ENCODE results near the gene RPLP2.

Gene RPLP2

GRCh38 chr11:809287-810039, at the start of gene RPLP2:
Gene RPLP2 (plus strand): TSS chr11:809967. CDS start chr11:810235, 268 bp downstream.
- H3K27me3 Mint-ChIP-seq = no peaks in the 10 kb centered on the region
- no peaks in the 10 kb centered on the region for H3K9me3 Mint-ChIP-seq (ENCODE audit: low read depth)
- H3K4me3 Mint-ChIP-seq = peak within 1 kb of the TSS; percentile 93
- H3K36me3 Mint-ChIP-seq = peaks cover 5% of the 10 kb centered on the region
- peak within 1 kb of the TSS; percentile 98 for H3K27ac Mint-ChIP-seq
- H3K4me1 Mint-ChIP-seq (ENCODE audit: low read depth) = peaks cover 32% of the 10 kb centered on the region

- Mint-ChIP-seq H3K36me3 (no peaks in the 10 kb centered on the region), H3K4me1 (ENCODE audit: low read depth) (peaks cover 3% of the 10 kb centered on the region)
Observed at GRCh38 chr11:760236-760635, 49.5 kb upstream of the RPLP2 start.

DNA sequence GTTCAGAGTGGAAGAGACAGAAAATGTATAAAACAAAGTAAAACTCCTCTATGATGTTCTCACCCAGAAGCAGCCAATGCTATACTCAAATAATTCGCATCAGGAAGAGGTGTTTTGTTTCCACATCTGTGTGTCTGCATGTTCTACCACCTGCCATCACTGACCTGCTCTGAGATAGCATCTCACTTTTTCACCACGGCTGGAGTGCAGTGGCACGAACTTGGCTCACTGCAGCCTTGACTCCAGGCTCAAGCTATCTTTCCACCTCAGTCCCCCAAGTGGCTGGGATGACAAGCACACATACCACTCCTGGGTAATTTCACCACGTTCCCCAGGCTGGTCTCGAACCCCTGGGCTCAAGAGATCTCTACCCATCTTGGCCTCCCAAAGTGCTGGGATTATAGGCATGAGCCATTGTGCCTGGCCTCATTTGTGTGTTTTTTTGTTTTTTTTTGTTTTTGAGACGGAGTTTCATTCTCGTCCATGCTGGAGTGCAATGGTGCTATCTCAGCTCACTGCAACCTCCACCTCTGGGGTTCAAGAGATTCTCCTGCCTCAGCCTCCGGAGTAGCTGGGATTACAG, 48.1 kb upstream of the RPLP2 start:
- peaks cover 4% of the 10 kb centered on the region for H3K4me1 Mint-ChIP-seq (ENCODE audit: low read depth)
- no peak overlapping the region for H3K4me3 Mint-ChIP-seq
- H3K36me3 Mint-ChIP-seq = no peaks in the 10 kb centered on the region
- H3K27ac Mint-ChIP-seq = no peak overlapping the region
- no peaks in the 10 kb centered on the region for H3K27me3 Mint-ChIP-seq
- no peaks in the 10 kb centered on the region for H3K9me3 Mint-ChIP-seq (ENCODE audit: low read depth)

More at GRCh38 chr11:760236-760635, 49.5 kb upstream of the RPLP2 start:
- H3K27ac Mint-ChIP-seq = no peak overlapping the region
- H3K9me3 Mint-ChIP-seq (ENCODE audit: low read depth) = no peaks in the 10 kb centered on the region
- no peaks in the 10 kb centered on the region for H3K27me3 Mint-ChIP-seq
- H3K4me3 Mint-ChIP-seq = no peak overlapping the region

DNA sequence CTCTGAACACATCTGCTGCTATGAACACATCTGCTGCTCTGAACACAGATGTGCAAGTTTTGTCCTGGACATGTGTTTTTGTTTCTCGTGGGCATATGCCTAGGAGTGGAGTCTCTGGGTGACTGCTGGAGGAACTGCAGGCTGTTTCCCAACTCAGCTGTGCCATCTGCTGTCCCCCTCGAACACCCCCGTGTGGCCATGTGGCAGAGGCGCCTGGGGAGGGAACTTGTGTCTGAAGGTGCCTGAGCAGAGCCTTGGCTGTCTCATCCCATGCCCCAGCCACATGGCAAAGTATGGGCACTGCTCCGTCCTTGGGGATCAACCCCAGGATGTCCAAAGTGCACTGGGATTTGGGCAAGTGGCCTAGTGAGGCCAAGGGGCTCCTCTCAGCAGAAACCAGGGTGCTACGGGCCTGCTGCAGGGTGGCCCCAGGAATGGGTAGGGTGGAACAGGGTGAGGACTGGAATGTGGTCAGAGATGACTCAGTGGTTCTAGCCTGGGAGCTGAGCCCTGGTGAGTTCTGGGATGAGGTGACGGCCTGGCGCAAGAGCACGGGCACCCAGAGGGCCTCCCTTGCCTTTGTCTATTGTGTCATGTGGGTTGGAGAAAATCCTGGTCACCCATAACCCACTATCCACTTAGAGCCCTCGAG, 47.2 kb upstream of the RPLP2 start:
- H3K36me3 Mint-ChIP-seq = no peaks in the 10 kb centered on the region
- no peak overlapping the region for H3K27ac Mint-ChIP-seq
- H3K4me1 Mint-ChIP-seq (ENCODE audit: low read depth) = peaks cover 5% of the 10 kb centered on the region
- H3K4me3 Mint-ChIP-seq = no peak overlapping the region
- H3K27me3 Mint-ChIP-seq = no peaks in the 10 kb centered on the region
- H3K9me3 Mint-ChIP-seq (ENCODE audit: low read depth) = no peaks in the 10 kb centered on the region

DNA sequence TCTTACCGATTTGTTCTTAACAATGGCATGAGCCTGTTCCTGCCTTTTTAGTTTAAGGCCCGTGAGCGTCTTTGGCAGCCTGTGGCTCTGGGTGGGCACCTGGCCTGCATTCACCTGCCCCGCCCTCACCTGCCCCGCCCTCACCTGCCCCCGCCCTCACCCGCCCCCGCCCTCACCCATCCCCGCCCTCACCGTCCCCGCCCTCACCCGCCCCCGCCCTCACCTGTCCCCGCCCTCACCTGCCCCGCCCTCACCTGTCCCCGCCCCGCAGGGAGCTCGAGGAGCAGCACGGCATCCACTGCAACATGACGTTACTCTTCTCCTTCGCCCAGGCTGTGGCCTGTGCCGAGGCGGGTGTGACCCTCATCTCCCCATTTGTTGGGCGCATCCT, 46.7 kb upstream of the RPLP2 start:
- Mint-ChIP-seq H3K9me3 (ENCODE audit: low read depth) (no peaks in the 10 kb centered on the region), H3K4me1 (ENCODE audit: low read depth) (peaks cover 5% of the 10 kb centered on the region), H3K27me3 (no peaks in the 10 kb centered on the region), H3K36me3 (no peaks in the 10 kb centered on the region), H3K27ac (no peak overlapping the region), H3K4me3 (no peak overlapping the region)

- Mint-ChIP-seq H3K27ac (no peak overlapping the region), H3K27me3 (no peaks in the 10 kb centered on the region), H3K4me1 (ENCODE audit: low read depth) (peaks cover 5% of the 10 kb centered on the region), H3K9me3 (ENCODE audit: low read depth) (no peaks in the 10 kb centered on the region), H3K4me3 (no peak overlapping the region), H3K36me3 (no peaks in the 10 kb centered on the region)
Observed at GRCh38 chr11:763549-764321, 46.0 kb upstream of the RPLP2 start.

- Mint-ChIP-seq H3K9me3 (ENCODE audit: low read depth) (no peaks in the 10 kb centered on the region), H3K27me3 (no peaks in the 10 kb centered on the region), H3K36me3 (no peaks in the 10 kb centered on the region), H3K4me3 (no peak overlapping the region), H3K27ac (no peak overlapping the region), H3K4me1 (ENCODE audit: low read depth) (peaks cover 5% of the 10 kb centered on the region)
Observed at GRCh38 chr11:764322-765024, 45.3 kb upstream of the RPLP2 start.

DNA sequence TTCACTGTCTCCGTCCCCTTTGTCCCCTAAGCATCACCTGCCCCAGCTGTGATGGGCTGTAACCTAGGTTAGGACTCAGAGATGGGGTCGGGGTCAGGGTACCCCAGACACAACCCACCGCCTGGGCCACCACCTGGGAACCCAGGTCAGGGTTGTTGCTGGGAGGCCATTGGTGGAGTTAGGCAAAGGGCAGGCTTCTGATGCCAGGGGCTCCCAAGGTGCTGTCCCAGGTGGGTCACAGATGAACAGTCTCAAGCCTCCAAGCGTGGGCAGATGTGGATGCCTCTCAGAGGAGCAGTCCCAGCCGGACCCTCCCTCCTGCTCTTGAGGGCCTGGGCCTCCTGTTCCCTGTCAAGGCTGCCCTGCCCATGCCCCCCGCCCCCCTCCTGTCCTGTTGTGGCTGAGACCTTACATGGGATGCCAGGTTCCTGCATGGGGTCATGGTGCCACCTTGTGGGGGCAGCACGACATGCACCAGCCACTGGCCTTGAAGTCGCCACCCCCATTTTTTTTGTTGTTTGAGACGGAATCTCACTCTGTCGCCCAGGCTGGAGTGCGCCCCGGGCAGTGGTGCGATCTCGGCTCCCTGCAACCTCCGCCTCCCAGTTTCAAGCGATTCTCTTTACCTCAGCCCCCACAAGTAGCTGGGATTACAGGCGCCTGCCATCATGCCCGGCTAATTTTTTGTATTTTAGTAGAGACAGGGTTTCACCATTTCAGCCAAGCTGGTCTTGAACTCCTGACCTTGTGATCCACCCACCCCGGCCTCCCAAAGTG, 44.6 kb upstream of the RPLP2 start:
- peaks cover 5% of the 10 kb centered on the region for H3K4me1 Mint-ChIP-seq (ENCODE audit: low read depth)

GRCh38 chr11:765802-766091, 44.0 kb upstream of the RPLP2 start:
- H3K27ac Mint-ChIP-seq = no peak overlapping the region
- peaks cover 5% of the 10 kb centered on the region for H3K4me1 Mint-ChIP-seq (ENCODE audit: low read depth)
- no peaks in the 10 kb centered on the region for H3K9me3 Mint-ChIP-seq (ENCODE audit: low read depth)
- no peak overlapping the region for H3K4me3 Mint-ChIP-seq
- no peaks in the 10 kb centered on the region for H3K27me3 Mint-ChIP-seq
- no peaks in the 10 kb centered on the region for H3K36me3 Mint-ChIP-seq

More for the DNA sequence above, 44.6 kb upstream of the RPLP2 start:
- H3K4me3 Mint-ChIP-seq = no peak overlapping the region
- H3K9me3 Mint-ChIP-seq (ENCODE audit: low read depth) = no peaks in the 10 kb centered on the region
- H3K27me3 Mint-ChIP-seq = no peaks in the 10 kb centered on the region
- no peaks in the 10 kb centered on the region for H3K36me3 Mint-ChIP-seq
- H3K27ac Mint-ChIP-seq = no peak overlapping the region

- Mint-ChIP-seq H3K27ac (no peak overlapping the region), H3K4me3 (no peak overlapping the region), H3K36me3 (no peaks in the 10 kb centered on the region)
Observed at GRCh38 chr11:766106-766935, 43.4 kb upstream of the RPLP2 start.

DNA sequence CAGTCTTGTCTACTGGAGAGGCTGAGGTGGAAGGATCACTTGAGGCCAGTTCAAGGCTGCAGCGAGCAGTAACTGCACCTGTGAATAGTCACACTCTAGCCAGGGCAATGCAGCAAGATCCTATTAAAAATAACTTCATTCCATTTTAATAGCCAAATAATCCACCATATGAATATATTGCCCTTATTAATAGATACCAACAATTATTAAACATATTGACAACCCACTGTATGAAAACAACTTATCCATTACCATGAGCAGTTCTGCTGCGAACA, 42.9 kb upstream of the RPLP2 start:
- Mint-ChIP-seq H3K27me3 (no peaks in the 10 kb centered on the region), H3K9me3 (ENCODE audit: low read depth) (no peaks in the 10 kb centered on the region), H3K27ac (no peak overlapping the region), H3K36me3 (no peaks in the 10 kb centered on the region), H3K4me1 (ENCODE audit: low read depth) (peaks cover 5% of the 10 kb centered on the region), H3K4me3 (no peak overlapping the region)

More at GRCh38 chr11:766106-766935, 43.4 kb upstream of the RPLP2 start:
- Mint-ChIP-seq H3K9me3 (ENCODE audit: low read depth) (no peaks in the 10 kb centered on the region), H3K27me3 (no peaks in the 10 kb centered on the region), H3K4me1 (ENCODE audit: low read depth) (peaks cover 5% of the 10 kb centered on the region)

DNA sequence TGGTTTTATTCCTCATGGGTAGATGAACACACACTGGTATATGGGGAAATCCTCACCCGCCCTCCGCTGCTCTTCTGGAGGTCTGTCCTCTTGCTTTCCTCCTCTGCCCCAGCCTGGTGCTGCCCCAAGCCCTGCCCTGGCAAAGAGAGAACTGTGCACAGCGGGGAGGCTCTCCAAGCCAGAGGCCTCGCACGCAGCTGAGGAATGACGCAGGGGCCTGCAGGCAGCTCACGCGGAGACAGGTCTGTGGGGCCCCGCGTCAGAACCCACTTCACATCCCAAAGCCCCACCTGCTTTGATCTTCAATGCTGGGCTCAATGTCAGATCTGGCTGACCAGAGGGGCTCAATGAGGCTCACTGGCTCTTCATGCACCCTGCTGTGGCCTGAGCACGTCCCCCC, 42.5 kb upstream of the RPLP2 start:
- H3K27ac Mint-ChIP-seq = no peak overlapping the region
- no peaks in the 10 kb centered on the region for H3K27me3 Mint-ChIP-seq
- H3K36me3 Mint-ChIP-seq = no peaks in the 10 kb centered on the region
- no peak overlapping the region for H3K4me3 Mint-ChIP-seq
- peaks cover 3% of the 10 kb centered on the region for H3K4me1 Mint-ChIP-seq (ENCODE audit: low read depth)
- H3K9me3 Mint-ChIP-seq (ENCODE audit: low read depth) = no peaks in the 10 kb centered on the region

- Mint-ChIP-seq H3K9me3 (ENCODE audit: low read depth) (no peaks in the 10 kb centered on the region), H3K4me3 (no peak overlapping the region), H3K27ac (no peak overlapping the region), H3K4me1 (ENCODE audit: low read depth) (peaks cover 7% of the 10 kb centered on the region), H3K36me3 (no peaks in the 10 kb centered on the region), H3K27me3 (no peaks in the 10 kb centered on the region)
Observed at GRCh38 chr11:769887-770641, 39.7 kb upstream of the RPLP2 start.
